DMS79 treated with DMSO at 0.1 percent for 48 hours (cell line): ENCODE results near the gene B4GALNT3.

ENCODE experiments used
- DNase-seq: peaks from one replicate; lab custom pipeline; 2025; lab: John Stamatoyannopoulos, UW

B4GALNT3 gene

GRCh38 chr12:509500-509899, 49.8 kb downstream of the B4GALNT3 start:
- peak; percentile 68 for DNase-seq

GRCh38 chr12:510071-510825, 50.5 kb downstream of the B4GALNT3 start:
- DNase-seq, result peak; percentile 57

GRCh38 chr12:512933-513332, 53.2 kb downstream of the B4GALNT3 start:
- no peak for DNase-seq

- DNase-seq, result no peak
These were observed 53.7 kb downstream of the B4GALNT3 start for GRCh38 chr12:513446-513845.

GRCh38 chr12:517538-517937, 57.8 kb downstream of the B4GALNT3 start:
- no peak for DNase-seq

- DNase-seq, result no peak
These were observed 60.4 kb downstream of the B4GALNT3 start for GRCh38 chr12:520119-520518.

GRCh38 chr12:522692-523378, 63.1 kb downstream of the B4GALNT3 start:
- no peak for DNase-seq

- DNase-seq, result peak; percentile 60
These were observed 64.6 kb downstream of the B4GALNT3 start for GRCh38 chr12:524167-524951.

GRCh38 chr12:526089-526488, 66.3 kb downstream of the B4GALNT3 start:
- no peak for DNase-seq

- DNase-seq, result no peak
These were observed 67.5 kb downstream of the B4GALNT3 start for GRCh38 chr12:527241-527640.

GRCh38 chr12:527729-528128, 68.0 kb downstream of the B4GALNT3 start:
- no peak for DNase-seq

- DNase-seq, result no peak
These were observed 70.6 kb downstream of the B4GALNT3 start for GRCh38 chr12:530308-530707.

GRCh38 chr12:530821-531220, 71.1 kb downstream of the B4GALNT3 start:
- DNase-seq, result no peak

- no peak for DNase-seq
These were observed 72.3 kb downstream of the B4GALNT3 start for GRCh38 chr12:531951-532585.

- DNase-seq, result no peak
These were observed 73.3 kb downstream of the B4GALNT3 start for GRCh38 chr12:532908-533565.

- DNase-seq, result no peak
These were observed 74.0 kb downstream of the B4GALNT3 start for GRCh38 chr12:533718-534117.

GRCh38 chr12:534216-534615, 74.5 kb downstream of the B4GALNT3 start:
- DNase-seq, result no peak

GRCh38 chr12:535396-535795, 75.7 kb downstream of the B4GALNT3 start:
- DNase-seq, result no peak

GRCh38 chr12:536751-537245, 77.1 kb downstream of the B4GALNT3 start:
- no peak for DNase-seq

GRCh38 chr12:537772-538171, 78.0 kb downstream of the B4GALNT3 start:
- DNase-seq, result peak; percentile 56

- DNase-seq, result peak; percentile 82
These were observed 79.2 kb downstream of the B4GALNT3 start for GRCh38 chr12:538731-539539.
